HUES64 (cell line): ENCODE measurements around the gene HSPH1.
"Not testable (repeated sequence)": the region's sequence is repeated elsewhere in the genome, so short reads cannot be mapped to it uniquely, and the experiment has no call there.

ENCODE experiments used
- H3K27ac ChIP-seq: 2 replicates; pipeline ENCODE4 v1.7.0; 2013; ENCODE audit warnings: low read depth, low read length, inconsistent platforms
- H3K27me3 ChIP-seq: 2 replicates; pipeline ENCODE4 v1.6.1; 2013; ENCODE audit warnings: mild to moderate bottlenecking, low read length; ENCODE audit not compliant: insufficient read depth
- H3K36me3 ChIP-seq: 2 replicates; pipeline ENCODE4 v1.6.1; 2013; ENCODE audit warnings: mild to moderate bottlenecking, low read length; ENCODE audit not compliant: insufficient read depth
- H3K4me1 ChIP-seq: 2 replicates; pipeline ENCODE4 v1.6.1; 2013; ENCODE audit warnings: mild to moderate bottlenecking, low read length, moderate library complexity; ENCODE audit not compliant: insufficient read depth
- H3K4me3 ChIP-seq: 2 replicates; pipeline ENCODE4 v1.5.1; 2013; ENCODE audit warnings: mild to moderate bottlenecking, low read length, moderate library complexity
- H3K9ac ChIP-seq: 2 replicates; pipeline ENCODE4 v1.6.1; 2013; ENCODE audit warnings: mild to moderate bottlenecking, low read depth, low read length
- H3K9me3 ChIP-seq: 2 replicates; pipeline ENCODE4 v1.6.1; 2013; ENCODE audit warnings: low read depth, low read length; ENCODE audit not compliant: insufficient read depth
- WGBS: fragments of 150-250, 120-280 bp; methylation state at CpG from one replicate; pipeline ENCODE4 v1.1.7; 2013; ENCODE audit warnings: missing lambda C conversion rate; 5-methylcytosine and 5-hydroxymethylcytosine counted together

HSPH1 gene

GRCh38 chr13:31198519-31198918 is 36.8 kb upstream of the HSPH1 start:
- WGBS = 89% methylated on average over 3 of the region's 3 CpGs
- Histone ChIP-seq H3K4me3 (no peak overlapping the region), H3K9ac (no peak overlapping the region), H3K4me1 (peaks cover 9% of the 10 kb centered on the region; the same call in 1 of the 2 replicates), H3K36me3 (no peaks in the 10 kb centered on the region), H3K27me3 (peaks cover 6% of the 10 kb centered on the region; the same call in 1 of the 2 replicates), H3K27ac (no peak overlapping the region), H3K9me3 (no peaks in the 10 kb centered on the region)

- Histone ChIP-seq H3K36me3 (no peaks in the 10 kb centered on the region), H3K4me3 (no peak overlapping the region), H3K9ac (no peak overlapping the region), H3K9me3 (no peaks in the 10 kb centered on the region), H3K27ac (no peak overlapping the region), H3K27me3 (peaks cover 6% of the 10 kb centered on the region; the same call in 1 of the 2 replicates), H3K4me1 (peaks cover 9% of the 10 kb centered on the region; the same call in 1 of the 2 replicates)
- 74% methylated on average over 6 of the region's 6 CpGs for WGBS
Observed at GRCh38 chr13:31196992-31197391, 35.3 kb upstream of the HSPH1 start.

- Histone ChIP-seq H3K9ac (no peak overlapping the region), H3K9me3 (no peaks in the 10 kb centered on the region), H3K27me3 (no peaks in the 10 kb centered on the region), H3K27ac (no peak overlapping the region), H3K4me3 (no peak overlapping the region), H3K36me3 (no peaks in the 10 kb centered on the region), H3K4me1 (peaks cover 4% of the 10 kb centered on the region; the same call in 1 of the 2 replicates)
- WGBS = 97% methylated on average over 4 of the region's 4 CpGs
Observed at GRCh38 chr13:31195616-31196015, 33.9 kb upstream of the HSPH1 start.

- no peak overlapping the region for H3K27ac ChIP-seq
- 95% methylated on average over 5 of the region's 6 CpGs for WGBS
- H3K9me3 ChIP-seq = 0 out of 2 replicates have a peak, but pooled peaks cover 4% of the 10 kb centered on the region
- no peak overlapping the region for H3K4me3 ChIP-seq
- H3K4me1 ChIP-seq = no peaks in the 10 kb centered on the region
- H3K27me3 ChIP-seq = no peaks in the 10 kb centered on the region
- H3K9ac ChIP-seq = no peak overlapping the region
- no peaks in the 10 kb centered on the region for H3K36me3 ChIP-seq
Observed at GRCh38 chr13:31192306-31192705, 30.6 kb upstream of the HSPH1 start.

- Histone ChIP-seq H3K36me3 (no peaks in the 10 kb centered on the region), H3K27me3 (no peaks in the 10 kb centered on the region), H3K9ac (no peak overlapping the region), H3K27ac (no peak overlapping the region), H3K4me1 (no peaks in the 10 kb centered on the region), H3K9me3 (0 out of 2 replicates have a peak, but pooled peaks cover 4% of the 10 kb centered on the region), H3K4me3 (no peak overlapping the region)
- 95% methylated on average over 4 of the region's 4 CpGs for WGBS
Observed at GRCh38 chr13:31191748-31192147, 30.0 kb upstream of the HSPH1 start.

GRCh38 chr13:31184981-31185645 is 23.4 kb upstream of the HSPH1 start:
- H3K27ac ChIP-seq = no peak overlapping the region
- H3K27me3 ChIP-seq = no peaks in the 10 kb centered on the region
- H3K36me3 ChIP-seq = no peaks in the 10 kb centered on the region
- WGBS = 88% methylated on average over 6 of the region's 7 CpGs
- no peaks in the 10 kb centered on the region for H3K4me1 ChIP-seq
- no peak overlapping the region for H3K9ac ChIP-seq
- no peak overlapping the region for H3K4me3 ChIP-seq
- H3K9me3 ChIP-seq = 0 out of 2 replicates have a peak, but pooled peaks cover 4% of the 10 kb centered on the region

- H3K9ac ChIP-seq = no peak overlapping the region
- no peaks in the 10 kb centered on the region for H3K27me3 ChIP-seq
- no peaks in the 10 kb centered on the region for H3K4me1 ChIP-seq
- no peaks in the 10 kb centered on the region for H3K36me3 ChIP-seq
- WGBS = 93% methylated on average over 6 of the region's 6 CpGs
- H3K4me3 ChIP-seq = no peak overlapping the region
- no peak overlapping the region for H3K27ac ChIP-seq
- H3K9me3 ChIP-seq = 0 out of 2 replicates have a peak, but pooled peaks cover 4% of the 10 kb centered on the region
Observed at GRCh38 chr13:31184451-31184850, 22.7 kb upstream of the HSPH1 start.

- no peaks in the 10 kb centered on the region for H3K9me3 ChIP-seq
- no peaks in the 10 kb centered on the region for H3K36me3 ChIP-seq
- H3K27me3 ChIP-seq = no peaks in the 10 kb centered on the region
- no peak overlapping the region for H3K27ac ChIP-seq
- no peak overlapping the region for H3K4me3 ChIP-seq
- no peak overlapping the region for H3K9ac ChIP-seq
- 94% methylated on average over 26 of the region's 26 CpGs for WGBS
- no peaks in the 10 kb centered on the region for H3K4me1 ChIP-seq
Observed at GRCh38 chr13:31182987-31183386, 21.3 kb upstream of the HSPH1 start.

- no peak overlapping the region for H3K9ac ChIP-seq
- H3K27me3 ChIP-seq = no peaks in the 10 kb centered on the region
- no peaks in the 10 kb centered on the region for H3K4me1 ChIP-seq
- no peaks in the 10 kb centered on the region for H3K9me3 ChIP-seq
- H3K36me3 ChIP-seq = no peaks in the 10 kb centered on the region
- 95% methylated on average over 5 of the region's 5 CpGs for WGBS
- H3K27ac ChIP-seq = no peak overlapping the region
- H3K4me3 ChIP-seq = no peak overlapping the region
Observed at GRCh38 chr13:31179754-31180153, 18.1 kb upstream of the HSPH1 start.

GRCh38 chr13:31179241-31179640 is 17.5 kb upstream of the HSPH1 start:
- Histone ChIP-seq H3K9ac (no peak overlapping the region), H3K9me3 (no peaks in the 10 kb centered on the region), H3K27ac (no peak overlapping the region), H3K36me3 (no peaks in the 10 kb centered on the region), H3K4me3 (no peak overlapping the region), H3K4me1 (no peaks in the 10 kb centered on the region), H3K27me3 (no peaks in the 10 kb centered on the region)
- WGBS = 94% methylated on average over 8 of the region's 8 CpGs

- not testable (repeated sequence) for H3K36me3 ChIP-seq, H3K9me3 ChIP-seq, H3K27ac ChIP-seq, H3K9ac ChIP-seq, H3K27me3 ChIP-seq, H3K4me3 ChIP-seq, H3K4me1 ChIP-seq
- WGBS = 96% methylated on average over 12 of the region's 12 CpGs
Observed at GRCh38 chr13:31177813-31178495, 16.2 kb upstream of the HSPH1 start.
